HG03060 (cell line): ENCODE results near the gene ZC3H7A.
A peak's percentile ranks its signal among the peaks of the same experiment; 100 is the strongest.

Experiments used
- ATAC-seq: cut with Tn5 transposase; IDR thresholded peaks from one replicate; pipeline ENCODE4 v1.9.1; 2021; ENCODE audit warnings: low read depth, moderate number of reproducible peaks; ENCODE audit not compliant: unreplicated experiment

Gene ZC3H7A

GRCh38 chr16:11781773-11782172 is 15.3 kb downstream of the ZC3H7A start:
- ATAC-seq, result no peak

- ATAC-seq, result no peak
Measured at GRCh38 chr16:11780991-11781680, 15.9 kb downstream of the ZC3H7A start.

GRCh38 chr16:11779074-11779473 is 18.0 kb downstream of the ZC3H7A start:
- no peak for ATAC-seq

DNA sequence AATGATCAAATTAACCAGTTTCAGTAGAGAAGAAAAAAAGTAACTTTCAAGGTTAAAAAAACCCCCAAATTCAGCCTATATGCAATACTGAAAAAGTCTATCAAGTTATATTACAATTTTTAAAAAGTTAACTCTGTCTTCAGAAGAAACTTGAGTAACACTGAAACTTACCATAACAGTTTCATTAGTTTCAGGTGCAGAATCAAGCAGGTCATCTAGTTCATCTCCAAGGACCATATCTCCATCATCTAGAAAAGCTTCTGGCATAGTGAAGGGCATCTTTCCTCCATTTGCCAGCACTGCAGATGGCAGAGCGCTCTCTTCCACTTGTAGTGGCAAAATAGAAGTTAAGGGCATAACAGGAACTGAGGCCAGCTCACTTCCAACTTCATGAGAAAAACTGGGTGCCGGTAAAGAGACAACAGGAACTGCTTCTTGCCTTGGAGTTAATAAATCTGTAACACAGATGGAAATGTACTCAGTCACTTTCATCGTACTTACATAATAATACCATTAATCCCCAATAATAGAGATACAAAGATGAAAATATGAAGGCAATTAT is 22.9 kb downstream of the ZC3H7A start:
- no peak for ATAC-seq

DNA sequence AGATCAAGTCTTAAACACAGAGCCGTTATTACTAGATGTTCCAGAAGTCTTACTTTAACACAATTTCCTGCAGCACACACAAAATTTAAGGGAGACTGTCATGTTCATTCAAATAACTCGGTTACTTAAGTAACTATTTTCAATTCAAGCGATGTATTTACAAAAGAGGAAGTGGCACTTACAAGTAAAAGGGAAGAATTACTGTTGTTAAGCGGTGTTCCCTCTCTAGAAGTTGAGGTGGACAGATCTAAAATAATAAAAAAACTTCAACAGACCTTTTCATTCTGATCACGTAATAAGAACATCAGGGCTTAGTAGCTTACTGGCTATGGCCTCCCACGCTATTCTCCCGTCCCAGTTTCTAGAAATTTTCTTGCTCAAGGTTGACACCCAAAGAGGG is 28.2 kb downstream of the ZC3H7A start:
- ATAC-seq, result no peak

DNA sequence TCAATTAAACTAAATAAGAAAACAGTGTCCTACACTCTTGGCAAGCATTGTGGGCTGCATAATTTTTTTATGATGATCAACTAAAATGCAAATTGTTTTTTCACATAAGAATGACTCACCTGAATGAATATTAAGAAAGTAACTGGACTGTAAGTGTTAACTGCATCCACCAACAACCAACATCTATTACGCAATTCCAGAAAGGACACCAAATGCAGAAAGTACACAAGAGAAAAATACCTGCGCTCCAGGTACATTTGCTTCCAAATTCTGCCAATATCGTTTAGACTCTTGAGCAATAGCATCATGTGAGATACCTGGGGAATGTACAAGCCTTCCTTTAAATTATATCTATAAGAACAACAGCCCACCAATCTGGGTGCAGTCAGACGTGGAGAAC is 34.6 kb downstream of the ZC3H7A start:
- no peak for ATAC-seq

GRCh38 chr16:11759997-11760396 is 37.1 kb downstream of the ZC3H7A start:
- ATAC-seq, result no peak

DNA sequence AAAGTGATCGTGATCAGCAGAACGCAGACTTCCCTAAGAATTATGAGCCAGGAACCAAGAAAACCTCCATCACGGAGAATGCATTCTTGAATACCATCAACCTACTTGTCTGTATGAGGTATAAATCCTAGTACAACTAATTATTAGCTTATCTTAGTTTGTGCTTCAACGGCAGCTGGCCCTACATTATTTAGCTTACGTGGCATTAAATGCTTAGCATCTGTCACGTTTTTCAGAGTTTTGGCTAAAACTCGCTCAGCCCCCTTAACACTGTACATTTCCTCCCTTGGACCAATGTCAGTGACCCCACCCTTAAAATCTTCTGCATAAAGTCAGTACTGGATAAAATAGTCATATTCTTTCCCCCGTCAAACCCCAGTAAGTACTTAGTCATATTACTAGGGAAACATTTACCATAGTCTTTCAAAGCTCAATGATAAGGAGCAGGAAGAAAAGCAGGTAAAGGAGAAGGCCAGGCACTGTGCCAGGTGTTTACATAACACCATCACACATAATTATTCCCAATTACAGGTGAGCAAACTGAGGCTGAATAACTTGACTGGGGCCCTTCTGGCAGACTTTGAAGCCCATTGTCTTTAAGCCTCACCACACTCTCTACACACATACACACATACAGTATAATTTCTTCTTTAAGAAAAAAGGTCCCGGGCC is 37.8 kb downstream of the ZC3H7A start:
- ATAC-seq, result no peak

- ATAC-seq, result no peak
Measured at GRCh38 chr16:11757671-11758545, 39.1 kb downstream of the ZC3H7A start.

GRCh38 chr16:11756248-11756647 is 40.8 kb downstream of the ZC3H7A start:
- ATAC-seq, result no peak

GRCh38 chr16:11755022-11755760 is 41.9 kb downstream of the ZC3H7A start:
- ATAC-seq, result no peak

GRCh38 chr16:11752856-11753255 is 44.2 kb downstream of the ZC3H7A start:
- ATAC-seq, result no peak

DNA sequence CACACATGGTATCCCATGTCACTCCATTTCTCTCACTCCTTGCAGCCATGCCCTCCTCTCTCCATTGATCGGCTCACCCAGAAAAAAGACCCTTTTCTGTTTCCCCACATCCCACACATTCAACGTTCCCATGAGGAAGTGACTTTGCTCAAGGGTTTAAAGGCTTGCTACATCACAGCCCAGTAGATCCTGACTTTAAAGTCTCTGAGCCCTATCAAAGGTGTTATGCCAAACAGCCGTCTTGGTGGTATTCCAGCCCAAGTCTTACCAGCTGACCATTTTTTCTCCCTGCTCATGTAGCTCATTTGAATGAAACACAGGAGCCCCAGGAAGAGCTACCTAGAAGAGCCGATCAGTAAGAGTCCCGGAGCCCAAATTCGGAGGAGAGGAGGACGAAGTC is 47.0 kb downstream of the ZC3H7A start:
- ATAC-seq, result no peak

GRCh38 chr16:11748404-11749254 is 48.4 kb downstream of the ZC3H7A start:
- no peak for ATAC-seq

DNA sequence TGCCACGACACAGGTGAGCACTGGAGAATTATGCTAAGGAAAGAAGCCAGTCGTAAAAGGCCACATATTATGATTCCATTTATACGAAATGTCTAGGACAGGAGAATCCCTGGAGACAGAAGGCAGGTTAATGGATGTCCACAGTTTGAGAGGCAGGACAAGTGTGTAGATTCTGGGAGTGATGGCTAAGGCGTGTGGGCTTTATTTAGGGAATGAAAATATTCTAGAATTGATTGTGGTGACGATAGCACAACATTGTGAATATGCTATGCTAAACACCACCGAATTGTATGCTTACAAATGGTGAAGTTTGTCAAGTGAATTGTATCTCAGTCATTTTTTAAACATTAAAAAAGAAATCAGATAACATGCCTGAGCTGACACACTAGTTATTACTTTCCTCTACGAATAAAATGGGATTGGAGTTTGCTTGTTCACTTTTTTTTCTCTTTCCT is 49.1 kb downstream of the ZC3H7A start:
- ATAC-seq, result no peak

GRCh38 chr16:11744075-11744470 is 53.0 kb downstream of the ZC3H7A start:
- no peak for ATAC-seq

GRCh38 chr16:11743308-11744074 is 53.6 kb downstream of the ZC3H7A start:
- ATAC-seq, result no peak

- ATAC-seq, result peak; percentile 87
Measured at GRCh38 chr16:11742536-11743307, 54.3 kb downstream of the ZC3H7A start, which contains the start of gene TXNDC11. TSS of gene TXNDC11 (minus strand) at chr16:11742857. CDS start at chr16:11742730, 127 bp downstream.
